Testis (tissue), 2 donors: Measurements from ENCODE around the gene GPR39.

Experiments
- POLR2A ChIP-seq: fragments of 450-650 bp; IDR thresholded peaks from one replicate; pipeline ENCODE4 v1.6.1; 2017; ENCODE audit warnings: antibody characterized with exemption, mild to moderate bottlenecking, moderate library complexity
- TF ChIP-seq, protein P1 (sequence below), 3 experiments: fragments of 450-650 bp in 2 of 3; fragments of 200-600 bp in 1 of 3; sonication (generic) in 1 of 3; IDR thresholded peaks; one replicate each; pipeline ENCODE4 v1.5.1; 2016 to 2019; ENCODE audit warnings: antibody characterized with exemption in 3 of 3, mild to moderate bottlenecking in 2 of 3, moderate library complexity in 1 of 3

DNA sequence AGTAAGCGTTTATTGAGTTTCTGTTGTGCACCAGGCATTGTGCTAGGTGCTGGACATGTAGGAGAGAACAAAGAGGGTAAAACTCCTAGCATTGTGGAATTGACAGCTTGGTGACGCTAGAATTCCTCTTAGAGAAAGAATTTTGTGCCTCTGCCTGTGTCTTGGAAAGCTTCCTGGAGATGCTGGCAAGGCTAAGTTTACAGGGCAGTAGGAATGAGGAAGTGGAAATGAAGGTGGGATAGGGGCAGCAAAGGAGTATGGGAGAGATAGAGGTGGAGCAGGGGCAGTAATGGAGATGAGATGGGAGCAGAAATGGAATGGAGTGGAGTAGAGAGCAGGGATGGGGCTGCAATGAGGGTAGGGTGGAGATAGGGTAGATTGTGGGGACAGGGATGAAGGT lies 29.8 kb downstream of the GPR39 start:
- TF ChIP-seq, protein P1, sequence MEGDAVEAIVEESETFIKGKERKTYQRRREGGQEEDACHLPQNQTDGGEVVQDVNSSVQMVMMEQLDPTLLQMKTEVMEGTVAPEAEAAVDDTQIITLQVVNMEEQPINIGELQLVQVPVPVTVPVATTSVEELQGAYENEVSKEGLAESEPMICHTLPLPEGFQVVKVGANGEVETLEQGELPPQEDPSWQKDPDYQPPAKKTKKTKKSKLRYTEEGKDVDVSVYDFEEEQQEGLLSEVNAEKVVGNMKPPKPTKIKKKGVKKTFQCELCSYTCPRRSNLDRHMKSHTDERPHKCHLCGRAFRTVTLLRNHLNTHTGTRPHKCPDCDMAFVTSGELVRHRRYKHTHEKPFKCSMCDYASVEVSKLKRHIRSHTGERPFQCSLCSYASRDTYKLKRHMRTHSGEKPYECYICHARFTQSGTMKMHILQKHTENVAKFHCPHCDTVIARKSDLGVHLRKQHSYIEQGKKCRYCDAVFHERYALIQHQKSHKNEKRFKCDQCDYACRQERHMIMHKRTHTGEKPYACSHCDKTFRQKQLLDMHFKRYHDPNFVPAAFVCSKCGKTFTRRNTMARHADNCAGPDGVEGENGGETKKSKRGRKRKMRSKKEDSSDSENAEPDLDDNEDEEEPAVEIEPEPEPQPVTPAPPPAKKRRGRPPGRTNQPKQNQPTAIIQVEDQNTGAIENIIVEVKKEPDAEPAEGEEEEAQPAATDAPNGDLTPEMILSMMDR (IDR thresholded peaks at IDR 0.05) = no peak
- TF ChIP-seq POLR2A = no peak
